HEK293 (cell line): Measurements from ENCODE around the gene UBFD1.

Source experiments
- CTCF ChIA-PET: fragments of 350-600 bp; formaldehyde crosslinking; extraction: SDS; loops from one replicate; lab custom pipeline; 2021; ENCODE audit warnings: antibody characterized with exemption; lab: Yijun Ruan, JAX
- POLR2A ChIA-PET: fragments of 300-600 bp; formaldehyde crosslinking; extraction: SDS; loops from one replicate; lab custom pipeline; 2020; ENCODE audit warnings: antibody characterized with exemption, inconsistent platforms; lab: Yijun Ruan, JAX
- H3K27ac ChIP-seq: fragments of 200-500 bp; sonication (Bioruptor generic); 2 replicates; pipeline ENCODE4 v1.5.1; 2014; ENCODE audit warnings: low read depth, low read length, control low read depth, inconsistent platforms; ENCODE audit errors: extremely low read depth
- H3K36me3 ChIP-seq, 2 experiments: fragments of 200-500 bp in 1 of 2; sonication (Bioruptor generic) in 1 of 2; 1 replicate in 1 of 2; 2 replicates in 1 of 2; pipeline ENCODE4 v1.5.1; 2014 to 2017; ENCODE audit warnings: inconsistent platforms in 2 of 2, low read length in 2 of 2; ENCODE audit not compliant: control insufficient read depth in 2 of 2, insufficient read depth in 1 of 2
- H3K4me1 ChIP-seq: fragments of 200-500 bp; sonication (Bioruptor generic); 2 replicates; pipeline ENCODE4 v1.5.1; 2014; ENCODE audit warnings: mild to moderate bottlenecking, low read length, inconsistent platforms; ENCODE audit not compliant: control insufficient read depth, insufficient read depth
- H3K4me3 ChIP-seq: 2 replicates; pipeline ENCODE4 v1.5.1; 2011; ENCODE audit warnings: low read depth, mild to moderate bottlenecking, control low read depth, low read length, moderate library complexity
- H3K9me3 ChIP-seq: fragments of 200-500 bp; sonication (Bioruptor generic); 2 replicates; pipeline ENCODE4 v1.5.1; 2014; ENCODE audit warnings: low read depth, low read length, inconsistent platforms; ENCODE audit not compliant: control insufficient read depth, insufficient read depth
- PRDM1 ChIP-seq: fragments of 450-650 bp; formaldehyde crosslinking; IDR thresholded peaks from 2 replicates; pipeline ENCODE4; 2016; ENCODE audit warnings: missing biosample characterization, missing genetic modification characterization
- SALL2 ChIP-seq: fragments of 450-650 bp; formaldehyde crosslinking; IDR thresholded peaks from 2 replicates; pipeline ENCODE4 v1.5.0; 2017; ENCODE audit warnings: missing biosample characterization, mild to moderate bottlenecking, missing genetic modification characterization, borderline replicate concordance
- TRIM28 ChIP-seq: IDR thresholded peaks from 2 replicates; pipeline ENCODE4 v1.6.1; 2011; ENCODE audit warnings: low read length, control low read depth, borderline replicate concordance
- YY1 ChIP-seq: fragments of 450-650 bp; formaldehyde crosslinking; IDR thresholded peaks from 2 replicates; pipeline ENCODE4 v1.5.1; 2018; ENCODE audit warnings: missing biosample characterization, missing genetic modification characterization
- ZBTB1 ChIP-seq: fragments of 450-650 bp; formaldehyde crosslinking; IDR thresholded peaks from 2 replicates; pipeline ENCODE4 v1.5.1; 2016; ENCODE audit warnings: missing biosample characterization, missing genetic modification characterization
- ZBTB8A ChIP-seq: fragments of 450-650 bp; formaldehyde crosslinking; IDR thresholded peaks from 2 replicates; pipeline ENCODE4 v1.5.1; 2016; ENCODE audit warnings: missing biosample characterization, missing genetic modification characterization
- ZNF10 ChIP-seq: fragments of 450-650 bp; formaldehyde crosslinking; IDR thresholded peaks from 2 replicates; pipeline ENCODE4 v1.5.1; 2017; ENCODE audit warnings: missing biosample characterization, missing genetic modification characterization
- ZNF114 ChIP-seq: fragments of 450-650 bp; formaldehyde crosslinking; IDR thresholded peaks from 2 replicates; pipeline ENCODE4 v1.5.0; 2017; ENCODE audit warnings: missing biosample characterization, missing genetic modification characterization
- ZNF146 ChIP-seq: fragments of 450-650 bp; formaldehyde crosslinking; IDR thresholded peaks from 2 replicates; pipeline ENCODE4 v1.5.1; 2016; ENCODE audit warnings: missing biosample characterization, missing genetic modification characterization
- ZNF157 ChIP-seq: fragments of 450-650 bp; formaldehyde crosslinking; IDR thresholded peaks from 2 replicates; pipeline ENCODE4 v1.5.1; 2016; ENCODE audit warnings: missing biosample characterization, missing genetic modification characterization
- ZNF2 ChIP-seq: fragments of 450-650 bp; formaldehyde crosslinking; IDR thresholded peaks from 2 replicates; pipeline ENCODE4 v1.5.1; 2016; ENCODE audit warnings: missing biosample characterization, missing genetic modification characterization
- ZNF239 ChIP-seq: fragments of 450-650 bp; formaldehyde crosslinking; IDR thresholded peaks from 2 replicates; pipeline ENCODE4 v1.5.1; 2016; ENCODE audit warnings: missing biosample characterization, missing genetic modification characterization
- ZNF274 ChIP-seq, 2 experiments: fragments of 200-500 bp in 1 of 2; fragments of 450-650 bp in 1 of 2; sonication (Bioruptor generic) in 1 of 2; formaldehyde crosslinking in 1 of 2; IDR thresholded peaks; 2 replicates each; pipeline versions ENCODE4 v1.5.1 to v1.6.1; 2014 to 2016; ENCODE audit warnings: borderline replicate concordance in 1 of 2, inconsistent platforms in 1 of 2, low read length in 1 of 2, missing biosample characterization in 1 of 2, missing genetic modification characterization in 1 of 2
- ZNF335 ChIP-seq: fragments of 450-650 bp; formaldehyde crosslinking; conservative IDR thresholded peaks from 2 replicates; pipeline ENCODE4 v1.5.1; 2016; ENCODE audit warnings: missing biosample characterization, missing genetic modification characterization
- ZNF350 ChIP-seq: fragments of 450-650 bp; formaldehyde crosslinking; IDR thresholded peaks from 2 replicates; pipeline ENCODE4 v1.5.0; 2017; ENCODE audit warnings: missing biosample characterization, mild to moderate bottlenecking, missing genetic modification characterization
- ZNF37A ChIP-seq: fragments of 450-650 bp; IDR thresholded peaks from 2 replicates; pipeline ENCODE4 v1.5.1; 2018; ENCODE audit warnings: missing biosample characterization, missing genetic modification characterization
- ZNF416 ChIP-seq: fragments of 450-650 bp; formaldehyde crosslinking; IDR thresholded peaks from 2 replicates; pipeline ENCODE4 v1.5.1; 2016; ENCODE audit warnings: missing biosample characterization, missing genetic modification characterization
- ZNF514 ChIP-seq: fragments of 450-650 bp; formaldehyde crosslinking; IDR thresholded peaks from 2 replicates; pipeline ENCODE4 v1.5.1; 2016; ENCODE audit warnings: missing biosample characterization, missing genetic modification characterization
- ZNF529 ChIP-seq: fragments of 450-650 bp; formaldehyde crosslinking; IDR thresholded peaks from 2 replicates; pipeline ENCODE4 v1.5.1; 2017; ENCODE audit warnings: missing genetic modification characterization, missing biosample characterization; ENCODE audit not compliant: insufficient replicate concordance
- ZNF555 ChIP-seq: fragments of 450-650 bp; formaldehyde crosslinking; conservative IDR thresholded peaks from 2 replicates; pipeline ENCODE4 v1.5.1; 2017; ENCODE audit warnings: missing biosample characterization, mild to moderate bottlenecking, missing genetic modification characterization, inconsistent platforms
- ZNF560 ChIP-seq: fragments of 450-650 bp; formaldehyde crosslinking; IDR thresholded peaks from 2 replicates; pipeline ENCODE4 v1.5.1; 2017; ENCODE audit warnings: missing biosample characterization, missing genetic modification characterization, borderline replicate concordance
- ZNF837 ChIP-seq: fragments of 450-650 bp; formaldehyde crosslinking; IDR thresholded peaks from 2 replicates; pipeline ENCODE4 v1.5.1; 2016; ENCODE audit warnings: missing biosample characterization, missing genetic modification characterization
- ZSCAN16 ChIP-seq: fragments of 450-650 bp; formaldehyde crosslinking; IDR thresholded peaks from 2 replicates; pipeline ENCODE4 v1.5.1; 2016; ENCODE audit warnings: missing biosample characterization, missing genetic modification characterization
- TF ChIP-seq, protein P1 (sequence below): fragments of 450-650 bp; formaldehyde crosslinking; IDR thresholded peaks from 2 replicates; pipeline ENCODE4 v1.5.1; 2016; ENCODE audit warnings: missing biosample characterization, missing genetic modification characterization
- TF ChIP-seq, protein P2 (sequence below): fragments of 450-650 bp; formaldehyde crosslinking; IDR thresholded peaks from 2 replicates; pipeline ENCODE4 v1.5.1; 2016; ENCODE audit warnings: missing biosample characterization, missing genetic modification characterization
- TF ChIP-seq, protein P3 (sequence below): fragments of 450-650 bp; formaldehyde crosslinking; IDR thresholded peaks from 2 replicates; pipeline ENCODE4 v1.5.1; 2017; ENCODE audit warnings: missing biosample characterization, missing genetic modification characterization

UBFD1 gene

DNA sequence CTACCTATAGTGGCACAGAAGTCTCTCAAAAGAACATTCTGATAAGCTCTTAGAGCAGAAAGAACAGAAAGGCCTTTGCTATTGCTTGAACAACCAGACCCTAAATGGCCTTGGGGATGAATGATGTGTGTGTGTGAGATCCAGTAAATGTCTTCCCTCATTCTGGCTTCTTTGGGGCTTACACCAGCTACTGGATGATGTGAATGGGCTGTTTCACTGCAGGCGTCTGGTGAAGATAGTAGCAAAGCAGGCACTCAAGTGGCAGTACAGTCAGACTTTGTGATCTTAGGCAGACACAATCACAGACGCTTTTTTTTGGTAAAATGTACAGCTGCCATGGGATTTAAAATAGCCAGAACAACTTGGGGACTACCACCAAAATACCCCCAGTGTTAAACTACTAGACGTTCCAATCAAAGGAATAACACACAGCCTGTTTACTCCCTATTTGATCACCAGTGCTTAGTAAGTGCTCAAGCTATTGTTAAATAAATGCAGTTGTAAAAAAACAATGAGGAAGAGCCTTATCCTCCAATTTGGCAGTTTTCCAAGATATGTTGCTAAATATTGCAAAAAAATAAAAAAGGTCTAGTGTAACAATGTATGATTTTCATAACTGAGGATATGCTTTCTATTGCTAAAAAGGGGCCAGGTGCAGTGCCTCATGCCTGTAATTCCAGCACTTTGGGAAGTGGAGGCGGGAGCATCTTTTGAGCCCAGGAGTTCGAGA lies 20.7 kb downstream of the UBFD1 start:
- Histone ChIP-seq H3K9me3 (no peaks in the 10 kb centered on the region), H3K4me3 (no peak overlapping the region), H3K27ac (no peak overlapping the region), H3K4me1 (no peaks in the 10 kb centered on the region), H3K36me3 (peaks cover 6 to 78% of the 10 kb centered on the region in 2 experiments; a peak in 2 of 3 replicates)
- TF ChIP-seq YY1 (tag by site-specific recombination) = no peak
- TF ChIP-seq ZNF350 (tag by site-specific recombination) = no peak
- TF ChIP-seq ZBTB1 = no peak
- no peak for TF ChIP-seq ZNF37A (tag by site-specific recombination)
- TF ChIP-seq ZNF157 (tag by site-specific recombination) = no peak
- no peak for TF ChIP-seq ZNF514
- no peak for TF ChIP-seq ZSCAN16 (tag by site-specific recombination)
- no peak for TF ChIP-seq TRIM28
- no peak for TF ChIP-seq ZNF555
- TF ChIP-seq ZNF10 (tag by site-specific recombination) = no peak
- TF ChIP-seq ZNF837 (tag by site-specific recombination) = no peak
- TF ChIP-seq ZNF560 (tag by site-specific recombination) = no peak
- TF ChIP-seq, protein P1, sequence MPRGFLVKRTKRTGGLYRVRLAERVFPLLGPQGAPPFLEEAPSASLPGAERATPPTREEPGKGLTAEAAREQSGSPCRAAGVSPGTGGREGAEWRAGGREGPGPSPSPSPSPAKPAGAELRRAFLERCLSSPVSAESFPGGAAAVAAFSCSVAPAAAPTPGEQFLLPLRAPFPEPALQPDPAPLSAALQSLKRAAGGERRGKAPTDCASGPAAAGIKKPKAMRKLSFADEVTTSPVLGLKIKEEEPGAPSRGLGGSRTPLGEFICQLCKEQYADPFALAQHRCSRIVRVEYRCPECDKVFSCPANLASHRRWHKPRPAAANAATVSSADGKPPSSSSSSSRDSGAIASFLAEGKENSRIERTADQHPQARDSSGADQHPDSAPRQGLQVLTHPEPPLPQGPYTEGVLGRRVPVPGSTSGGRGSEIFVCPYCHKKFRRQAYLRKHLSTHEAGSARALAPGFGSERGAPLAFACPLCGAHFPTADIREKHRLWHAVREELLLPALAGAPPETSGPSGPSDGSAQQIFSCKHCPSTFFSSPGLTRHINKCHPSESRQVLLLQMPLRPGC = no peak
- no peak for TF ChIP-seq ZNF416 (tag by site-specific recombination)
- no peak for TF ChIP-seq ZNF2 (tag by site-specific recombination)
- TF ChIP-seq PRDM1 (tag by site-specific recombination) = no peak
- TF ChIP-seq ZNF274 (IDR thresholded peaks at IDR 0.05; ENCODE audit: low read length) = no peak
- no peak for TF ChIP-seq ZNF274 (tag by site-specific recombination; IDR thresholded peaks at IDR 0.05; ENCODE audit: borderline replicate concordance)
- TF ChIP-seq SALL2 = no peak
- TF ChIP-seq ZNF114 (tag by site-specific recombination) = no peak
- no peak for TF ChIP-seq ZNF529 (tag by site-specific recombination)
- ChIA-PET POLR2A (interaction anchor here (1.9 kb wide), 1 partner anchor 21 kb away, joined by 4 read pairs; the partner anchor contains the start of genes EARS2 and UBFD1), CTCF (interaction anchor here (0.8 to 1.2 kb wide), 2 partner anchors 18 to 21 kb away, joined by 4 to 5 read pairs; partner anchors contain the start of genes NDUFAB1 and UBFD1)

DNA sequence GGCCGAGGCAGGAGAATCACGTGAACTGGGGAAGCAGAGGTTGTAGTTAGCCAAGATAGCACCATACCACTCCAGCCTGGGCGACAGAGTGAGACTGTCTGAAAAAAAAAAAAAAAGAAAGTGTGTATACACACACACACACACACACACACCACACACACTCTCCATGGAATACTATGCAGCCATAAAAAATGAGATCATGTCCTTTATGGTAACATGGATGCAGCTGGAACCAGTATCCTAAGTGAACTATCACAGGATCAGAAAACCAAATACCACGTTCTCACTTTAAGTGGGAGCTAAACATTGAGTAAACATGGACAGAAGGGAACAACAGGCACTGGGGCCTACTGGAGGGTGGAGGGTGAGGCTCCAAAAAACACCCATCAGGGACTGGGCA lies 21.8 kb downstream of the UBFD1 start:
- Histone ChIP-seq H3K9me3 (no peaks in the 10 kb centered on the region), H3K4me3 (no peak overlapping the region), H3K4me1 (no peaks in the 10 kb centered on the region), H3K27ac (no peak overlapping the region), H3K36me3 (peaks cover 6 to 71% of the 10 kb centered on the region in 2 experiments; a peak in 2 of 3 replicates)
- ChIA-PET CTCF (no interaction called here), POLR2A (interaction anchor here (0.7 to 1.9 kb wide), 2 partner anchors 22 to 613 kb away, joined by 4 read pairs; partner anchors contain the start of genes EARS2 and UBFD1)
- 0 out of 2 replicates have a peak, but pooled peaks have one; percentile 14 for TF ChIP-seq ZNF239 (tag by site-specific recombination)
- TF ChIP-seq ZNF335 (tag by site-specific recombination) = no peak
- no peak for TF ChIP-seq ZBTB8A (tag by site-specific recombination)
- peak; percentile 100 for TF ChIP-seq ZNF146 (tag by site-specific recombination)
- TF ChIP-seq, protein P2, sequence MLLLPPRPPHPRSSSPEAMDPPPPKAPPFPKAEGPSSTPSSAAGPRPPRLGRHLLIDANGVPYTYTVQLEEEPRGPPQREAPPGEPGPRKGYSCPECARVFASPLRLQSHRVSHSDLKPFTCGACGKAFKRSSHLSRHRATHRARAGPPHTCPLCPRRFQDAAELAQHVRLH (tag by site-specific recombination) = peak; percentile 89
- TF ChIP-seq ZSCAN16 (tag by site-specific recombination) = no peak
- TF ChIP-seq, protein P3, sequence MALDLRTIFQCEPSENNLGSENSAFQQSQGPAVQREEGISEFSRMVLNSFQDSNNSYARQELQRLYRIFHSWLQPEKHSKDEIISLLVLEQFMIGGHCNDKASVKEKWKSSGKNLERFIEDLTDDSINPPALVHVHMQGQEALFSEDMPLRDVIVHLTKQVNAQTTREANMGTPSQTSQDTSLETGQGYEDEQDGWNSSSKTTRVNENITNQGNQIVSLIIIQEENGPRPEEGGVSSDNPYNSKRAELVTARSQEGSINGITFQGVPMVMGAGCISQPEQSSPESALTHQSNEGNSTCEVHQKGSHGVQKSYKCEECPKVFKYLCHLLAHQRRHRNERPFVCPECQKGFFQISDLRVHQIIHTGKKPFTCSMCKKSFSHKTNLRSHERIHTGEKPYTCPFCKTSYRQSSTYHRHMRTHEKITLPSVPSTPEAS (tag by site-specific recombination) = peak; percentile 54
